ENCODE measurements around the gene DEDD.
A peak's percentile ranks its signal among the peaks of the same experiment; 100 is the strongest.
"Not testable (repeated sequence)": the region's sequence is repeated elsewhere in the genome, so short reads cannot be mapped to it uniquely, and the experiment has no call there.

DEDD gene

GRCh38 chr1:161121834-161122233 lies 10.6 kb downstream of the DEDD start:
- DNase-seq, result no peak

GRCh38 chr1:161121042-161121650 lies 11.3 kb downstream of the DEDD start:
- DNase-seq, result no peak

- DNase-seq, result no peak
Observed at GRCh38 chr1:161119092-161119903, 13.2 kb downstream of the DEDD start.

DNA sequence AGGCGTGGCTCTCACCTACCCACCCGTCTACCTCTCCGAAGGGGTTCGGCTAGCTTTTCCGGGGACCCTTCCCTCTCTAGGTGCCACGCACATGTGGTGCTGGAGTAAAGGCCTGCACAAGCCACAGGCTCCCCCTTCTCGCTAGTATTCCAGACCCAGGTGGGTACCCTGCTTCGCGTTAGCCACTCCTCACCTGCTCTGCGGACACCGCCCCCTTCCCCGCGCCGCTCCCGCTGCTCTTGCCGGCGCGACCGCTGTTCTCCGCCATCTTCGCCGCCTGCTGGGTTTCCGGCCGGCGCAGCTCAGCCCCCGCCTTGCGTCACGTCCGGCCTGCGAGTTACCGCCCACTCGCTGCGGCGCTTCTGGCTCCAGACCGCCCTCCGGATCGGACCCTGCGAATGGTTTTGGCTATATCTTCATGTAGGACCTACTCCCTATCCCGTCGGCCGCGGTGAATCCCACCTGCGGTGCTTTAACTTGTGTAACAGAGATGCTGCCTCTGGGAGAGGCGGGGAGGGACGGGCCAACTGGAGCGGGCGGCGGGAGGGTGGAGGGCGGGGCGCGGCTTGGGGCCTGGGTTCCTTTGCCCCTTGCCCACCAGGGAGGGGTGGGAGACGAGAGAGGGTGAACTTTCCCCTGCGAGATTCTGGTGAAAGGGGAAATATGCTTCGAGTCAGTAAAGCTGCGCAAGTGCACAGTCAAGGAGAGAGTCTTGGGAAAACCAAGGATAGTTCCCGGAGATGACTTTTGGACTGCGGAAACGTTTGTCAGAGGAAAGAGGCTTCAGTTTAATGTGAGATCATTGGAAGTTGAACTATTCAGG lies 14.5 kb downstream of the DEDD start, which contains the start of the genes NIT1 and PFDN2:
TSS of gene NIT1 (plus strand) at position 347 of the 823 bp plus-strand sequence. CDS start at position 419, 72 bp downstream.
TSS of gene PFDN2 (minus strand) at position 279 of the 823 bp plus-strand sequence. CDS start at position 268, 11 bp downstream.
- peak; percentile 75 for DNase-seq

- DNase-seq, result not testable (repeated sequence)
Observed at GRCh38 chr1:161115961-161116360, 16.5 kb downstream of the DEDD start.

- DNase-seq, result no peak
Observed at GRCh38 chr1:161115132-161115711, 17.2 kb downstream of the DEDD start.

GRCh38 chr1:161114556-161114955 lies 17.9 kb downstream of the DEDD start:
- DNase-seq, result no peak

GRCh38 chr1:161113915-161114314 lies 18.6 kb downstream of the DEDD start:
- no peak for DNase-seq

DNA sequence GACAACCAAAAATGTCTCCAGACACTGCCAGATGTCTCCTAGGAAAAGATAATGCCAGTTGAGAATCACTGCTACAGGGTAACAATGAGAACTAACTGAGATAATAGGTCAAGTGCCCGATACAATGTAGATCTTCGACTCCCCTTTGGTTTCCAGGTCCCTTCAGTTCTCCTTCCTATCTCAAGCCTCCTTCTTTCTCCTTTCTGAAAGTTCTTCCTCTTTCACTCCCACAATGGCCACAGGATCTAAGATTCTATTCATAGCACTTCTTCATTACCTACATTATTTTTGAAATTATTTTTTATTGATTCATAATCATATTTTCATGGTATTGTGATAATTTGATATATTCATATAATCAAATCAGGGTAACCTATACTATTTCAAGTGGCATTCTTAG lies 20.9 kb downstream of the DEDD start:
- DNase-seq, result peak; percentile 11

GRCh38 chr1:161111117-161111516 lies 21.4 kb downstream of the DEDD start:
- DNase-seq, result no peak

DNA sequence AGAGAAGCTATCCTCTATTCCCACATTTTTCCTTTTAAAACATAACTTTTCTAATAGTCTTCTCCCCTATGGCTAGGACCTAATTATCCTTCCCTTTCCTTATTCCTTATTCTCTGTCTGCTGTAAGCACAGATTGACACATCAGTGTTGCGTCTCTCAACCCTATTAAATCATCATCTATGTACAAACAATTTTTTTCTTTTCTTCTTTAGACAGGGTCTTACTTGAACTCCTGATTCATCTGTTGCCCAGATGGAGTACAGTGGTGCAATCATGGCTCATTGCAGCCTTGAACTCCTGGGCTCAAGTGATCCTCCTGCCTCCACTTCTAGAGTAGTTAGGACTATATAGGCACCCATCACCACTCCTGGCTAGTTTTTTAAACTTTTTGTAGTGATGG lies 26.0 kb downstream of the DEDD start:
- DNase-seq, result no peak

DNA sequence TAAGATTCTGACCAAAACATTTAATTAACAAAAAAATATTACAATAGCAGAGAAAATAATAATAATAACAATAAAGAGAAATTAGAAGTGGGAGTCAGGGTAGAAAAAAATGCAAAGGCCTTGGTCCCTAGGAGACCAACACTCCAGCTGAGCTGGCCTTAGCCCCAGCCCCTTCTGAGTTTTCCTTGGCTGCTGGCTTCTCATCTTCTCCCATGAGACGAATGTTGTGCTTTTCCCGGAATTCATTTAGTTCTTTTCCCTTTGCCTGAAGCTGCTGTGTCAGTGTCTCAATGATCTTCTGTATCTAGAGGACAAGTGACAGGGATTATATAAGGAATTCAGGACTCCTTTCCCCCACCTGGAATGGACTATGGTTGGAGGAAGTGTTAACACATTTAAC lies 31.9 kb downstream of the DEDD start:
- DNase-seq, result no peak

DNA sequence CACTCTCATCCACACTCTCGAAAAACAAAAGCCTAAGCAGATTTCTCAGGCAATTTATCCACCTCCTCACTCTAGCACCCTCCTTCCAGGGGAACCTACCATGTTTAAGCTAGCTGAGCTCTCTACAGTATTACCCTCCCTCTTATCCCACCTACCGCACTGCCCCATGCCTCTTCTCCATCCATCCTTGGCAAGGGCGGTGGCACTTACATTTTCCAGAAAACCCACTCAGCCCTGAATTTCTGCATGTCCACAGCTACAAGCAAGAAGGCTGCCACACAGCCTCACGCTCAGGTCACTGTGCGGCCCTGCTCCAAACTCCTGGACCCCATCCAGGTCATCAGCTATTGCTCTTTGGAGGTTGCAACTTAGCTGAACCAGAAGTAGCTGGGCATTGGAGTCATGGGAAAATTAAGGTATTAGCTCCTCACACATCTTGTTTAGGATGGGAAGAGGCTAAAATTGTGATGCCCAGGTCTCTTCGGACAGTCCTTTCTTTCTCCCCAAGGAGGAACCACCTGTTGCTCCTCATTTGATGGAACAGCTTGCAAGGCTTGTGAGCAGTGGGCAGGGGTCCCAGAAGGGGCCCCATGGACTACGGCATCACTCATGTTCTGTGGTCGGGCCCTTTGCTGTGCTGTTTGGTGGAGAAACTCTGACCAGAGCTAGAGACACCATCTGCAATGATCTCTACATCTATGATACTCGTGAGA lies 33.2 kb downstream of the DEDD start:
- no peak for DNase-seq

DNA sequence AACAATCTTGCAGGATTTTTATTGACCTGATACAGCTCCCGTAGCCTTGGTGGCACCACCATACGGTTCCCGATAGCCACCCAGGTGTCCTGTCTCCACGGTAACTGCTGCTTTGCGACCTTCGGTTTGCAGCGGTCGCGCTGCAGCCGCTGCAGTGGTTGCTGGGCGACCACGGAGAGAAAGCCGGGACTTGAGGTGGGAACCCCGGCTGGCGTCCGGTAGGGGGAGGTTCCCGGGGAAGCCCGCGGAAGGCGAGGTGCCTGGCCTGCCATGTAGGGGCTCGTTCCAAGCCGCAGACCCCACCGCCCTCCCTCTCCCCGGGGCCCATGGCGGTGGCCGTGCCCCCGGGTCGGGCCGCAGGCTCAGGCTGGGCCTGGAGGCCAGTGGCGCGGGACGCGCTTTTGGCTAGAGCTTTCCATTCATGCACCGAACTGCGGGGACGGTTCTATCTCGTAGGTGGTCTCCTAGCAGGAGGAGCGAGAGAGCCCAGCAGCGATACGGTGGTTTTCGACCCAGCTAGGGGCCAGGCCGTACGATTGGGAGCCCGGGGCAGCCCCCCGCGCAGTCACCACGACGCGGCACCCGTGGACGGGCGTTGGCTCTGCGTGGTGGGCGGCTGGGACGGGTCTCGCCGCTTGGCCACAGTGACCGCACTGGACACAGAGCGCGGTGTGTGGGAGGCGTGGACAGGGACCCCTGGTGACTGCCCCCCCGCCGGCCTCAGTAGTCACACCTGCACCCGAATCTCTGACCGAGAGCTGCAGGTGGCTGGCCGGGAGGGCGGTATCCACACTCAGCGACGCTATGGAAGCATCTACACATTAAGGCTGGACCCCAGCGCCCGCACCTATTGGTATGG lies 34.0 kb downstream of the DEDD start, which contains the start of gene KLHDC9:
TSS of gene KLHDC9 (plus strand) at position 152 of the 859 bp plus-strand sequence. CDS start at position 327, 175 bp downstream.
- no peak for DNase-seq

GRCh38 chr1:161096530-161096929 lies 35.9 kb downstream of the DEDD start:
- no peak for DNase-seq

DNA sequence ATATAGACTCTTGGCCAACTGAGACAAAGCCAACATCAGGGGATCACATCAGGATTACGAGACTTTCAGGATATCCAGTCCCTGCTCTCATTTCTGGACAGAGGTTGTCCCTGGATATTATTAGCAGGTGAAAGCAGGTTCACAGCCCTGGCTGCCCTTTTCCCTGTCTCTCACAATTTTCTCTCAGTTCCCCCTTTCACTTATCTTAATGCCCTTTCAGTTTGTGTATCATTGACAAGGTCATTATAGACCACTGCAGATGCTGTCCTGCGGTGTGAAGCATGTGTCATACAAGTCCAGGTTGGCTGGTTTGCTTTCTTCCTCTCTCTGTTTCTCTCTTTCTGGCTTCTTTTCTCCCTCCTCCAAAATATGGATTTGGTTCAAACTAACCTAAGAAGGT lies 36.5 kb downstream of the DEDD start:
- no peak for DNase-seq

DNA sequence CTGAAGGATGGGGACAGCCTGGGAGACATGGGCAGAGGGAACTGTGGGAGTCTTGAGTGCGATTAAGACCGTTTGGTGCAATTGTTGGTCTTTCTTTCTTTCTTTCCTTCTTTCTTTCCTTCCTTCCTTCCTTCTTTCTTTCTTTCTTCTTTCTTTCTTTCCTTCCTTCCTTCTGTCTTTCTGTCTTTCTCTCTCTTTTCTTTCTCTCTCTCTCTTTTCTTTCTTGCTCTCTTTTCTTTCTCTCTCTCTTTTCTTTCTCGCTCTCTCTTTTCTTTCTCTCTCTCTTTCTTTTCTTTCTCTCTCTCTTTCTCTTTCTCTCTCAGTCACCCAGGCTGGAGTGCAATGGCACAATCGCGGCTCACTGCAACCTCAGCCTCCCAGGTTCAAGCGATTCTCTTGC lies 37.2 kb downstream of the DEDD start:
- DNase-seq, result no peak

DNA sequence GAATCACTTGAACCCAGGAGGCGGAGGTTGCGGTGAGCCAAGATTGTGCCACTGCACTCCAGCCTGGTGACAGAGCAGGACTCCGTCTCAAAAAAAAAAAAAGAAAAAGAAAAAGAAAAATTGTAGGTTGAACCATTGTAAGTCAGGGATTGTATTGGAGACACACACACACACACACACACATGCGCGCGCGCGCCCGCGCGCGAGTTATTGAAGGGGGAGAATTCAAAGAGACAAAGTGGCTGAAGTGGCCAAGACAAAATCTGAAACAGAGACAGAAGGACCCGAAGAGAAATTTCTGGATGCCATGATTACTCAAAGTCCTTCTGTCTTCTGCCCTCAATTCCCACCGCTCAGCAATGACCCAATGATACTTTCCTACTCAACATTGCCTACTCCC lies 38.0 kb downstream of the DEDD start:
- no peak for DNase-seq

- no peak for DNase-seq
Observed at GRCh38 chr1:161092621-161093028, 39.8 kb downstream of the DEDD start.

- DNase-seq, result no peak
Observed at GRCh38 chr1:161091796-161092507, 40.5 kb downstream of the DEDD start.

GRCh38 chr1:161091093-161091492 lies 41.4 kb downstream of the DEDD start:
- DNase-seq, result no peak
